ENCODE measurements around the gene MLKL. TPM values are rescaled to one million over a fixed set of nuclear protein-coding genes. Genes with fewer than 3 reads are reported as not detected.
A peak's percentile ranks its signal among the peaks of the same experiment; 100 is the strongest.

Gene MLKL
- total and polyA plus RNA-seq, 2 of the 13 experiments (the other 11 are each of a cell fraction or from before 2014, with no cell fraction given): 6.4 to 10.7 TPM

GRCh38 chr16:74667255-74667700, 33.4 kb downstream of the MLKL start (continued):
- TF ChIP-seq DMTF1 (CRISPR knock-in tag; IDR thresholded peaks at IDR 0.05) (no peak), HDAC2 (CRISPR knock-in tag; IDR thresholded peaks at IDR 0.05) (0 out of 2 replicates have a peak, but pooled peaks have one; percentile 21), ELF1 (CRISPR knock-in tag; IDR thresholded peaks at IDR 0.05) (peak; percentile 36; the same call in 1 of the 2 replicates), SAFB2 (CRISPR knock-in tag; IDR thresholded peaks at IDR 0.05; ENCODE audit: borderline replicate concordance, low read depth) (no peak; the same call in 1 of the 2 replicates), ZNF564 (CRISPR knock-in tag; IDR thresholded peaks at IDR 0.05) (no peak), HNRNPLL (IDR thresholded peaks at IDR 0.05; ENCODE audit: low read depth, low read length, poor library complexity, severe bottlenecking) (peak; percentile 54), NFYB (CRISPR knock-in tag; IDR thresholded peaks at IDR 0.05) (no peak), NFE2L2 (IDR thresholded peaks at IDR 0.05; ENCODE audit: low read length) (no peak), TP53 (CRISPR knock-in tag; conservative IDR thresholded peaks at IDR 0.05) (0 out of 2 replicates have a peak, but pooled peaks have one; percentile 13), POLR2G (IDR thresholded peaks at IDR 0.05; ENCODE audit: low read depth, low read length) (peak; percentile 49), NCOR1 (IDR thresholded peaks at IDR 0.05; ENCODE audit: borderline replicate concordance, low read length) (peak; percentile 30; the same call in 1 of the 2 replicates), SOX5 (CRISPR knock-in tag; IDR thresholded peaks at IDR 0.05; ENCODE audit: borderline replicate concordance) (no peak), DZIP1 (CRISPR knock-in tag; IDR thresholded peaks at IDR 0.05) (no peak), THYN1 (CRISPR knock-in tag; IDR thresholded peaks at IDR 0.05; ENCODE audit: borderline replicate concordance, low read depth) (no peak), CHD2 (IDR thresholded peaks at IDR 0.05; ENCODE audit: low read depth, low read length) (no peak), ZNF572 (CRISPR knock-in tag; IDR thresholded peaks at IDR 0.05) (no peak), MAFG (CRISPR knock-in tag; IDR thresholded peaks at IDR 0.05) (no peak), TOE1 (CRISPR knock-in tag; IDR thresholded peaks at IDR 0.05) (no peak), ZNF510 (CRISPR knock-in tag; IDR thresholded peaks at IDR 0.05; ENCODE audit: low read depth) (no peak), USF2 (IDR thresholded peaks at IDR 0.05; ENCODE audit: low read depth, low read length) (no peak), USF2 (CRISPR knock-in tag; IDR thresholded peaks at IDR 0.05; ENCODE audit: borderline replicate concordance) (no peak), HIVEP1 (CRISPR knock-in tag; IDR thresholded peaks at IDR 0.05) (no peak)

All from HepG2 (cell line).